Fibroblast of lung (primary cell): ENCODE measurements around the gene LRRFIP1.

ENCODE experiments used
- EZH2 ChIP-seq: IDR thresholded peaks from 2 replicates; pipeline ENCODE4 v1.5.1; 2012; ENCODE audit warnings: low read length, control low read depth, mild to moderate bottlenecking; ENCODE audit errors: missing control alignments
- TF ChIP-seq, protein P1 (sequence below), 2 donors: IDR thresholded peaks in 1 of 2; conservative IDR thresholded peaks in 1 of 2; 1 replicate in 1 of 2; 2 replicates in 1 of 2; pipeline ENCODE4 v1.5.1; 2011 to 2012; ENCODE audit warnings: low read length in 2 of 2, control low read depth in 1 of 2, inconsistent platforms in 1 of 2, low read depth in 1 of 2, mild to moderate bottlenecking in 1 of 2

DNA sequence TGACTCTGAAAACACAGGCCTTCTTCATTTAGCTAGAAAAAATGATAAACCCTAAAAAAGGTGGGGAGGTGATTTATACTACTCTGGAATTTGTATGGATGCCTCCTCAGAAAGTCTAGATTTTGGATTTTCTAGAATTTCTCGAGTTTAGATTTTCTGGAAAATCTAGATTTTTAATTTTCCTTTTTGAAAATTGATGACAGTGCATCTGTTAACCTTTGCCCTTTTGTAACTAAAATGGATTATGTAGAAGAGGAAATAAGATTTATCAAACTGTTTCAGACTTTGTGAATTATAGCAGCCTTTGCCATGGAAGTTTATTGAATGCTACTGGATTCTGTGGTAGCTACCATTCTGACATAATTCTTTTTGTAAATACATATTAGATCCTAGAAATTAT is 95.6 kb downstream of the LRRFIP1 start:
- TF ChIP-seq, protein P1, sequence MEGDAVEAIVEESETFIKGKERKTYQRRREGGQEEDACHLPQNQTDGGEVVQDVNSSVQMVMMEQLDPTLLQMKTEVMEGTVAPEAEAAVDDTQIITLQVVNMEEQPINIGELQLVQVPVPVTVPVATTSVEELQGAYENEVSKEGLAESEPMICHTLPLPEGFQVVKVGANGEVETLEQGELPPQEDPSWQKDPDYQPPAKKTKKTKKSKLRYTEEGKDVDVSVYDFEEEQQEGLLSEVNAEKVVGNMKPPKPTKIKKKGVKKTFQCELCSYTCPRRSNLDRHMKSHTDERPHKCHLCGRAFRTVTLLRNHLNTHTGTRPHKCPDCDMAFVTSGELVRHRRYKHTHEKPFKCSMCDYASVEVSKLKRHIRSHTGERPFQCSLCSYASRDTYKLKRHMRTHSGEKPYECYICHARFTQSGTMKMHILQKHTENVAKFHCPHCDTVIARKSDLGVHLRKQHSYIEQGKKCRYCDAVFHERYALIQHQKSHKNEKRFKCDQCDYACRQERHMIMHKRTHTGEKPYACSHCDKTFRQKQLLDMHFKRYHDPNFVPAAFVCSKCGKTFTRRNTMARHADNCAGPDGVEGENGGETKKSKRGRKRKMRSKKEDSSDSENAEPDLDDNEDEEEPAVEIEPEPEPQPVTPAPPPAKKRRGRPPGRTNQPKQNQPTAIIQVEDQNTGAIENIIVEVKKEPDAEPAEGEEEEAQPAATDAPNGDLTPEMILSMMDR (conservative IDR thresholded peaks at IDR 0.05 in 1 of 2, IDR thresholded peaks at IDR 0.05 in 1 of 2; ENCODE audit: low read depth in 1 of 2, low read length in 2 of 2): no peak
- no peak for TF ChIP-seq EZH2
